Measurements from ENCODE around the gene ZNF710. TPM values are rescaled to one million over a fixed set of nuclear protein-coding genes. Genes with fewer than 3 reads are reported as not detected.

The ZNF710 gene
- total and polyA plus RNA-seq, 12 donors, result 4.1 to 59.0 (median 15.5) TPM

DNA sequence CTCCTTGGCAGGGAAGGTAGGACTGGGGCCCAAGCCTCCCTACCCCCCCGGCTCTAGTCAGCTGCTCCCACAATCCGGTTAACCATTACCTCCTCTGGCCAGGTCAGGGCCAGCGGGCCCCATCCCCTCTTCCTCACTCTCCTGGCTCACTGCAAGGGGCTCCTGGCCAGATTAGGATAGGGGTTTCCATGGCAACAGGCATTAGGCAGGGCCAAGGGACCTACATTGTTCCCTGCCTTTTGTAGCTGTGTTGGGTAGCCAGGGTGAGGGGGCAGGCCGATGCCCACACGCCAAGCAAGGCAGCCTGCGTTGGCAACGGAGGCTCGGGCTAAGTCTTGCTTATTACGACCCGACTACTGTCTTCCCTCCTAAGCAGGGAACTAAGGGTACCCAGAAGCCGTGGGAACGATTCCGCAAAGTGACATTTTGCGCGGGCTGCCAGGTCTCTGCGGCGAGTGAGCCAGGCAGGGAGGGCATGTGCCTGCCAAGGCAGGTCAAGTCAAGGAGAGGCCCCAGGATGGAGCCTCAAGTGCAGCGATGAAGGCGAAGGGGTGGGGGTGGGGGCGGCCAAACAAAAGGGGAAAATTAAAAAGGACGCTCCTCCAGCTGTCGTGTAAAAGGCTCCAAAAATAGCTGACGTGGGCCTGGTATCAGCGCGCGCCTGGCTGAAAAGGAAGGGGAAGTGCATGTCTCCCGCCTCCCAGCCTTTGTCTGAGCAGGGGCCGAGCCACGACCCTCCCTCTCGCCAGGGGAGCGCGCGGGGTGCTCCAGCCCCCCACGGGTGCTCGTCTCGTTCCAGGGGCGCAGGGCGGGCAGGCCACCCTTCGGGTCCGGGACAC lies 100.2 kb downstream of the ZNF710 start:
- Histone ChIP-seq H3K36me3 (replicated peaks in 1 of 2) (no peaks in the 10 kb centered on the region), H3K4me1 (replicated peaks in 1 of 2) (peaks cover 0 to 26% of the 10 kb centered on the region in 2 donors), H3K27ac (peak overlapping the region in 4 of 5 donors; percentile 69 to 94 (median 82)), H3K4me3 (peak overlapping the region in 3 of 4 donors; percentile 22 to 94 (median 41)), H3K27me3 (no peaks in the 10 kb centered on the region), H3K9me3 (replicated peaks in 1 of 3) (no peaks in the 10 kb centered on the region)
- intact Hi-C loops (cut with DNase I), result no loop called here
- TF ChIP-seq, protein P1, sequence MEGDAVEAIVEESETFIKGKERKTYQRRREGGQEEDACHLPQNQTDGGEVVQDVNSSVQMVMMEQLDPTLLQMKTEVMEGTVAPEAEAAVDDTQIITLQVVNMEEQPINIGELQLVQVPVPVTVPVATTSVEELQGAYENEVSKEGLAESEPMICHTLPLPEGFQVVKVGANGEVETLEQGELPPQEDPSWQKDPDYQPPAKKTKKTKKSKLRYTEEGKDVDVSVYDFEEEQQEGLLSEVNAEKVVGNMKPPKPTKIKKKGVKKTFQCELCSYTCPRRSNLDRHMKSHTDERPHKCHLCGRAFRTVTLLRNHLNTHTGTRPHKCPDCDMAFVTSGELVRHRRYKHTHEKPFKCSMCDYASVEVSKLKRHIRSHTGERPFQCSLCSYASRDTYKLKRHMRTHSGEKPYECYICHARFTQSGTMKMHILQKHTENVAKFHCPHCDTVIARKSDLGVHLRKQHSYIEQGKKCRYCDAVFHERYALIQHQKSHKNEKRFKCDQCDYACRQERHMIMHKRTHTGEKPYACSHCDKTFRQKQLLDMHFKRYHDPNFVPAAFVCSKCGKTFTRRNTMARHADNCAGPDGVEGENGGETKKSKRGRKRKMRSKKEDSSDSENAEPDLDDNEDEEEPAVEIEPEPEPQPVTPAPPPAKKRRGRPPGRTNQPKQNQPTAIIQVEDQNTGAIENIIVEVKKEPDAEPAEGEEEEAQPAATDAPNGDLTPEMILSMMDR (IDR thresholded peaks at IDR 0.05), result no peak
- no peak for TF ChIP-seq POLR2A (IDR thresholded peaks at IDR 0.05)
- peak in 5 of 7 donors; percentile 39 to 65 (median 46) for DNase-seq
- WGBS, 4 donors, result 12 to 20% (median 17%) methylated on average over 27 to 40 of the region's 40 CpGs

DNA sequence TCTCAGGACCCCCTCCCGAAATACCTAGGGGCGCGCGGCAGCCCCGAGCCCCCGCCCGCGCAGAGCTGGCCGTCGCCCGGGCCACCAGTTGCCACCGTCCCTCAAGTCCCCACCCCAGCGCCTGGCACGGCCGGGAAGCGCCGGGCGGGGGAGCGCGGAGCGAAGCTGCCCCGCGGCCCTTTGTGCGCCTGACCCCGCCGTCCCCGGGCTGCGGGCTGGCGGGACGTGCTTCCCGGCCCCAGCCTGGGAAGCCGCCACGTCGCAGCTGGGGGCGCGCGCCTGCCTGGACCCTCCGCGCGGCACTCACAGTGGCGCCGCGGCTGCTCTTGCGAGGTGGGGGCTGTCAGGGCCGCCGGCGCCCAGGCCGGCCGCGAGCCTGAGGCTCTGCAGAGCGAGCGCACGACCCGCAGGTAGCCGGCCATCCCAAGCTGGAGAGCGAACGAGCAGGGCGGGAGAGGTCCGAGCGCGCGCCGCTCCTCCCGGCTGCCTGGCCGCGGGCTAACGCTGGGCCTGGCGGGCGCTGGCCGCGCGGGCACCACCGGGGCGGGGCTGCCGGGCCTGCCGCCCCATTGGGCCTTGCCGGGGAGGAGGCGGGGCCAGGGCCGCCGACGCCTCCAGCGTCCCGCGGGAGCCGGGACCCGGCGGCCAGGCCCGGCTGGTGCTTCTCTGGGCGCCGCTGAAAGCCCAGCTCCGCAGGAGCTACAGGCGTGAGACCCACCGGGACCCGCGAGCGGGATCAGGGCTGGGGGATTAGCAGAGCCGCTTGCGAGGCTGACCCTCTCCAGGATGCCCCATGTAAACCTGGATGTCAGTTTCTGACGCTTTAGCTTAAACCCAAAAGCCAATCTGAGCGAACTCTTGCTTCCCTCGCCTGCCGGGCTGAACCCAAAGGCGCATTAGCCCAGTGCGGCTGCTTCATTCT lies 101.1 kb downstream of the ZNF710 start, which contains the start of gene IDH2:
TSS of gene IDH2 (minus strand) at position 500 of the 922 bp plus-strand sequence. CDS start at position 422, 78 bp downstream.
- 0 to 7% (median 1%) methylated on average over 3 to 104 of the region's 104 CpGs; no CpG with 5 or more reads in 1 of the 4 donors for WGBS, 4 donors
- peak within 1 kb of the TSS in 3 of 4 donors; percentile 22 to 94 (median 41) for H3K4me3 ChIP-seq
- no peaks in the 10 kb centered on the region for H3K36me3 ChIP-seq (replicated peaks in 1 of 2)
- TF ChIP-seq, protein P1 (IDR thresholded peaks at IDR 0.05), result peak in 2 of 6 experiments; percentile 5 to 8
- peak; percentile 68 to 73 for TF ChIP-seq POLR2A (IDR thresholded peaks at IDR 0.05)
- no peaks in the 10 kb centered on the region for H3K9me3 ChIP-seq (replicated peaks in 1 of 3)
- H3K27ac ChIP-seq, result peak within 1 kb of the TSS; percentile 53 to 94 (median 75)
- no peaks in the 10 kb centered on the region for H3K27me3 ChIP-seq
- peak; percentile 69 to 87 (median 79) for DNase-seq
- peaks cover 0 to 23% of the 10 kb centered on the region in 2 donors for H3K4me1 ChIP-seq (replicated peaks in 1 of 2)
- intact Hi-C loops (cut with DNase I), result no loop called here

DNA sequence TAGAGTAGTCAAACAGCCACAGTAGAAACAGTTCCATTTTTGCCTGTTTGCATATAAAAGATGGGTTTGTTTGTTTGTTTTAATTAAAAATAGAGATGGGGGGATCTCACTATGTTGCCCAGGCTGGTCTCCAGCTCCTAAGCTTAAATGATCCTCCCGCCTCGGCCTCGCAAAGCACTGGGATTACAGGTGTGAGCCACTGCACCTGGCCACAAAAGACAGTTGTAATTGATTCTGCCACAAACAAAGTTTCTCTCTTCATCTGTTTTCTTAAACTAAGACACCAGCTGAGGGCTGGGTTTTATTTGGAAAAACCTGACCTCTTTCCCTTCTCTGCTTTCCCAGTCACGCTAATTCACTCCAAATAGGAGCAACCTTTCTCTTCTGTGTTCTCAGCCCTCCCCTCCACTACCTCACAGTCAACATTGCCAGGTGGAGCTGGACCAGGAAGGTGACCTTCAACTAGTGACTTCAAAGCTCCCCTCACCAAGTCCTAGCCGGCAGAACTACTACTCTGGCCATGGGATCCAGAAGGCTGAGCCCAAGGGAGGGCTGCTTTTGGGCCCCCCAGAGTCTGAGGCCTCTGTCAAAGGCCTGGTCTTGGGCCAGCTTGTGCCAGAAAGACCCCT lies 102.7 kb downstream of the ZNF710 start:
- Histone ChIP-seq H3K4me3 (no peak overlapping the region), H3K4me1 (replicated peaks in 1 of 2) (peaks cover 0 to 11% of the 10 kb centered on the region in 2 donors), H3K27me3 (no peaks in the 10 kb centered on the region), H3K9me3 (replicated peaks in 1 of 3) (no peaks in the 10 kb centered on the region), H3K36me3 (replicated peaks in 1 of 2) (no peaks in the 10 kb centered on the region), H3K27ac (no peak overlapping the region)
- TF ChIP-seq, protein P1 (IDR thresholded peaks at IDR 0.05), result no peak
- TF ChIP-seq POLR2A (IDR thresholded peaks at IDR 0.05), result no peak
- DNase-seq, result no peak
- 70 to 82% (median 77%) methylated on average over 5 of the region's 5 CpGs for WGBS, 4 donors
- intact Hi-C loops (cut with DNase I), result no loop called here

Data from adrenal gland (tissue), 12 donors.